Astrocyte (in vitro differentiated cells and primary cell): ENCODE results near the gene C1orf50. TPM values are rescaled to one million over a fixed set of nuclear protein-coding genes. Genes with fewer than 3 reads are reported as not detected.

Experiments
- DNase-seq: peaks from one replicate; pipeline ENCODE4 v3.0.0-alpha.2; 2010; ENCODE audit warnings: low read depth
- FAIRE-seq: peaks from 2 replicates; lab custom pipeline; 2011; peaks lifted over from hg19 to GRCh38; lab: Jason Lieb, UNC
- H2AFZ ChIP-seq: 2 replicates; pipeline ENCODE4 v1.6.0; 2012; ENCODE audit warnings: low read depth, low read length, inconsistent platforms
- H3K27ac ChIP-seq: 2 replicates; pipeline ENCODE4 v1.5.1; 2011; ENCODE audit warnings: low read depth, low read length, inconsistent platforms
- H3K27me3 ChIP-seq: 2 replicates; pipeline ENCODE4 v1.6.0; 2011; ENCODE audit warnings: low read length, inconsistent platforms; ENCODE audit not compliant: insufficient read depth
- H3K36me3 ChIP-seq: 2 replicates; pipeline ENCODE4 v1.5.1; 2011; ENCODE audit warnings: low read length, inconsistent platforms; ENCODE audit not compliant: insufficient read depth
- H3K4me1 ChIP-seq: 2 replicates; pipeline ENCODE4 v1.5.1; 2011; ENCODE audit warnings: low read length, inconsistent platforms; ENCODE audit not compliant: insufficient read depth
- H3K4me2 ChIP-seq: 2 replicates; pipeline ENCODE4 v1.6.0; 2012; ENCODE audit warnings: low read length, inconsistent platforms
- H3K4me3 ChIP-seq: 2 replicates; pipeline ENCODE4 v1.5.1; 2011; ENCODE audit warnings: low read depth, mild to moderate bottlenecking, low read length, inconsistent platforms; ENCODE audit not compliant: insufficient read depth
- H3K79me2 ChIP-seq: 2 replicates; pipeline ENCODE4 v1.6.0; 2012; ENCODE audit warnings: mild to moderate bottlenecking, low read length, inconsistent platforms; ENCODE audit not compliant: insufficient read depth
- H3K9ac ChIP-seq: 2 replicates; pipeline ENCODE4 v1.6.0; 2012; ENCODE audit warnings: mild to moderate bottlenecking, low read length, inconsistent platforms
- H3K9me3 ChIP-seq: 2 replicates; pipeline ENCODE4 v1.5.1; 2012; ENCODE audit warnings: low read depth, mild to moderate bottlenecking, low read length, inconsistent platforms; ENCODE audit not compliant: insufficient read depth
- H4K20me1 ChIP-seq: 2 replicates; pipeline ENCODE4 v1.6.0; 2012; ENCODE audit warnings: low read length, inconsistent platforms; ENCODE audit not compliant: insufficient read depth
- H3K27ac Mint-ChIP-seq: one replicate; pipeline ENCODE4 v1.8.0; 2021; ENCODE audit warnings: mild to moderate bottlenecking, mixed read lengths; ENCODE audit not compliant: unreplicated experiment
- H3K27me3 Mint-ChIP-seq: one replicate; pipeline ENCODE4 v1.8.0; 2021; ENCODE audit warnings: low read depth, mixed read lengths; ENCODE audit not compliant: unreplicated experiment
- H3K36me3 Mint-ChIP-seq: one replicate; pipeline ENCODE4 v1.8.0; 2021; ENCODE audit warnings: low read depth, mixed read lengths; ENCODE audit not compliant: unreplicated experiment
- H3K4me1 Mint-ChIP-seq: one replicate; pipeline ENCODE4 v1.8.0; 2021; ENCODE audit warnings: low read depth, mixed read lengths; ENCODE audit not compliant: unreplicated experiment
- H3K4me3 Mint-ChIP-seq: one replicate; pipeline ENCODE4 v1.8.0; 2021; ENCODE audit warnings: mild to moderate bottlenecking, moderate library complexity, mixed read lengths; ENCODE audit not compliant: unreplicated experiment
- H3K9me3 Mint-ChIP-seq: one replicate; pipeline ENCODE4 v1.8.0; 2021; ENCODE audit warnings: mild to moderate bottlenecking, mixed read lengths; ENCODE audit not compliant: unreplicated experiment
- CTCF ChIP-seq: IDR thresholded peaks from 2 replicates; pipeline ENCODE4 v1.5.1; 2011; ENCODE audit warnings: low read depth, mild to moderate bottlenecking, inconsistent platforms, low read length, moderate library complexity; ENCODE audit not compliant: insufficient read depth
- EZH2 ChIP-seq: IDR thresholded peaks from 2 replicates; pipeline ENCODE4 v1.6.1; 2012; ENCODE audit warnings: mild to moderate bottlenecking, low read length, inconsistent platforms; ENCODE audit not compliant: insufficient read depth
- total RNA-seq: library from RNA; stranded (reverse); gene quantifications from 2 replicates; pipeline ENCODE4 v1.2.1, GENCODE V29; 2021

Gene C1orf50
- total RNA-seq, 1 donor from 2014 or later = 9.5 TPM

- FAIRE-seq = no peak
- H3K36me3 ChIP-seq = no peaks in the 10 kb centered on the region
- H3K9me3 Mint-ChIP-seq = peaks cover 2% of the 10 kb centered on the region
Observed at GRCh38 chr1:42735477-42736105, 31.5 kb upstream of the C1orf50 start.

GRCh38 chr1:42736152-42736551 lies 30.9 kb upstream of the C1orf50 start:
- Mint-ChIP-seq H3K4me1 (peaks cover 5% of the 10 kb centered on the region), H3K4me3 (no peak overlapping the region), H3K27me3 (peaks cover 3% of the 10 kb centered on the region), H3K9me3 (peaks cover 2% of the 10 kb centered on the region), H3K36me3 (no peaks in the 10 kb centered on the region), H3K27ac (no peak overlapping the region)
- no peak for TF ChIP-seq EZH2
- no peak for TF ChIP-seq CTCF
- H3K4me1 ChIP-seq = no peaks in the 10 kb centered on the region
- H3K79me2 ChIP-seq = no peaks in the 10 kb centered on the region
- DNase-seq (no peak), FAIRE-seq (no peak)
- H3K9ac ChIP-seq = no peak overlapping the region
- H2AFZ ChIP-seq = no peak overlapping the region
- no peak overlapping the region for H3K4me2 ChIP-seq
- H4K20me1 ChIP-seq = no peaks in the 10 kb centered on the region
- no peaks in the 10 kb centered on the region for H3K9me3 ChIP-seq
- H3K27ac ChIP-seq = no peak overlapping the region
- no peak overlapping the region for H3K4me3 ChIP-seq
- no peaks in the 10 kb centered on the region for H3K36me3 ChIP-seq
- no peaks in the 10 kb centered on the region for H3K27me3 ChIP-seq

More at GRCh38 chr1:42735477-42736105, 31.5 kb upstream of the C1orf50 start:
- Histone ChIP-seq H3K4me2 (no peak overlapping the region), H3K9me3 (no peaks in the 10 kb centered on the region), H3K4me1 (no peaks in the 10 kb centered on the region), H2AFZ (no peak overlapping the region), H3K79me2 (no peaks in the 10 kb centered on the region), H4K20me1 (no peaks in the 10 kb centered on the region), H3K27me3 (no peaks in the 10 kb centered on the region), H3K4me3 (no peak overlapping the region), H3K27ac (no peak overlapping the region), H3K9ac (no peak overlapping the region)
- no peak for DNase-seq
- Mint-ChIP-seq H3K36me3 (no peaks in the 10 kb centered on the region), H3K4me3 (no peak overlapping the region), H3K27me3 (peaks cover 3% of the 10 kb centered on the region), H3K27ac (no peak overlapping the region), H3K4me1 (peaks cover 4% of the 10 kb centered on the region)
- no peak for TF ChIP-seq EZH2
- no peak for TF ChIP-seq CTCF

GRCh38 chr1:42736571-42737200 lies 30.4 kb upstream of the C1orf50 start:
- Histone ChIP-seq H3K27ac (no peak overlapping the region), H3K9me3 (no peaks in the 10 kb centered on the region), H3K9ac (no peak overlapping the region), H3K27me3 (no peaks in the 10 kb centered on the region), H2AFZ (no peak overlapping the region), H3K4me3 (no peak overlapping the region), H3K4me1 (no peaks in the 10 kb centered on the region), H4K20me1 (no peaks in the 10 kb centered on the region), H3K4me2 (no peak overlapping the region), H3K36me3 (no peaks in the 10 kb centered on the region), H3K79me2 (no peaks in the 10 kb centered on the region)
- H3K9me3 Mint-ChIP-seq = peaks cover 2% of the 10 kb centered on the region
- H3K4me1 Mint-ChIP-seq = peaks cover 5% of the 10 kb centered on the region
- no peak overlapping the region for H3K4me3 Mint-ChIP-seq
- DNase-seq = no peak
- TF ChIP-seq CTCF = no peak
- no peak for TF ChIP-seq EZH2
- H3K36me3 Mint-ChIP-seq = no peaks in the 10 kb centered on the region
- no peak for FAIRE-seq
- H3K27me3 Mint-ChIP-seq = peaks cover 3% of the 10 kb centered on the region
- peak overlapping the region; percentile 41 for H3K27ac Mint-ChIP-seq
